Keratinocyte (primary cell): Measurements from ENCODE around the gene BLOC1S2. TPM values are rescaled to one million over a fixed set of nuclear protein-coding genes. Genes with fewer than 3 reads are reported as not detected.

Source experiments
- DNase-seq: peaks from one replicate; pipeline ENCODE4 v3.0.0-alpha.2; 2011; ENCODE audit warnings: low read depth, missing footprints, low spot score
- FAIRE-seq: peaks from 2 replicates; lab custom pipeline; 2011; peaks lifted over from hg19 to GRCh38; lab: Jason Lieb, UNC
- H2AFZ ChIP-seq: 2 replicates; pipeline ENCODE4 v1.6.0; 2012; ENCODE audit warnings: low read length, control low read depth, inconsistent platforms; ENCODE audit not compliant: control insufficient read depth
- H3K27ac ChIP-seq: 2 replicates; pipeline ENCODE4 v1.5.1; 2011; ENCODE audit warnings: low read length; ENCODE audit not compliant: control insufficient read depth, insufficient read depth
- H3K27me3 ChIP-seq: 3 replicates; pipeline ENCODE4 v1.6.0; 2011; ENCODE audit warnings: low read length; ENCODE audit not compliant: control insufficient read depth, insufficient read depth; ENCODE audit errors: extremely low read depth
- H3K36me3 ChIP-seq, 2 experiments: 2 replicates in 1 of 2; 3 replicates in 1 of 2; pipeline ENCODE4 v1.5.1; 2011; ENCODE audit warnings: low read length in 2 of 2, mild to moderate bottlenecking in 1 of 2; ENCODE audit not compliant: control insufficient read depth in 2 of 2, insufficient read depth in 2 of 2; ENCODE audit errors: extremely low read depth in 1 of 2
- H3K4me1 ChIP-seq: 3 replicates; pipeline ENCODE4 v1.5.1; 2011; ENCODE audit warnings: low read length; ENCODE audit not compliant: control insufficient read depth, insufficient read depth; ENCODE audit errors: extremely low read depth
- H3K4me2 ChIP-seq: 3 replicates; pipeline ENCODE4 v1.6.0; 2011; ENCODE audit warnings: low read depth, low read length; ENCODE audit not compliant: control insufficient read depth, insufficient read depth; ENCODE audit errors: extremely low read depth
- H3K4me3 ChIP-seq, 3 experiments: fragments of 200-600 bp in 1 of 3; sonication (generic) in 1 of 3; 2 replicates in 2 of 3; 3 replicates in 1 of 3; pipeline ENCODE4 v1.5.1; 2011 to 2016; ENCODE audit warnings: low read length in 3 of 3, mild to moderate bottlenecking in 3 of 3, control low read depth in 2 of 3, inconsistent platforms in 1 of 3, low read depth in 1 of 3, mixed read lengths in 1 of 3, mixed run types in 1 of 3, moderate library complexity in 1 of 3; ENCODE audit not compliant: control insufficient read depth in 2 of 3, insufficient read depth in 2 of 3; ENCODE audit errors: extremely low read depth in 1 of 3
- H3K79me2 ChIP-seq: 2 replicates; pipeline ENCODE4 v1.6.0; 2012; ENCODE audit warnings: low read length; ENCODE audit not compliant: control insufficient read depth, insufficient read depth
- H3K9ac ChIP-seq: 3 replicates; pipeline ENCODE4 v1.6.0; 2011; ENCODE audit warnings: low read length; ENCODE audit not compliant: control insufficient read depth, insufficient read depth; ENCODE audit errors: extremely low read depth
- H3K9me1 ChIP-seq: 3 replicates; pipeline ENCODE4 v1.6.0; 2011; ENCODE audit warnings: low read length; ENCODE audit not compliant: control insufficient read depth, insufficient read depth; ENCODE audit errors: extremely low read depth
- H3K9me3 ChIP-seq: 2 replicates; pipeline ENCODE4 v1.5.1; 2012; ENCODE audit warnings: low read depth, low read length; ENCODE audit not compliant: control insufficient read depth
- H4K20me1 ChIP-seq: 3 replicates; pipeline ENCODE4 v1.6.0; 2011; ENCODE audit warnings: low read length; ENCODE audit not compliant: control insufficient read depth, insufficient read depth; ENCODE audit errors: extremely low read depth
- CTCF ChIP-seq, 3 experiments: IDR thresholded peaks in 1 of 3; conservative IDR thresholded peaks in 1 of 3; optimal IDR thresholded peaks in 1 of 3; 2 replicates in 2 of 3; 3 replicates in 1 of 3; pipeline versions ENCODE3 to v1.5.1; 2011; ENCODE audit warnings: low read length in 3 of 3, mild to moderate bottlenecking in 3 of 3, moderate library complexity in 2 of 3, control low read depth in 1 of 3, inconsistent platforms in 1 of 3; ENCODE audit not compliant: insufficient read depth in 2 of 3; ENCODE audit errors: extremely low read depth in 1 of 3
- EZH2 ChIP-seq: IDR thresholded peaks from one replicate; pipeline ENCODE4 v1.6.1; 2012; ENCODE audit warnings: inconsistent platforms, mild to moderate bottlenecking, low read length, moderate library complexity
- dilution Hi-C: fragments of 300-500 bp; cut with MboI; formaldehyde crosslinking; loops from one replicate; pipeline ENCODE4 v1.7.0; 2020; ENCODE audit warnings: low sequenced_read_pairs; ENCODE audit not compliant: extremely low pct_ligation_motif_present
- polyA plus RNA-seq, 5 experiments: library from polyadenylated mRNA; depleted of rRNA in 3 of 5; stranded (reverse) in 3 of 5; stranded (forward) in 1 of 5; unstranded in 1 of 5; fragments of >200 nt; gene quantifications; 1 replicate in 1 of 5; 2 replicates in 3 of 5; 3 replicates in 1 of 5; pipeline versions ENCODE4 v1.2.1 to v1.2.3, GENCODE V29; 2011 to 2012; ENCODE audit warnings: missing spikeins in 2 of 5, low read depth in 1 of 5, low replicate concordance in 1 of 5

Gene BLOC1S2
- polyA plus RNA-seq, 1 donor (not counting 4 experiments of a cell fraction or from before 2014, with no cell fraction given): 74.1 TPM

GRCh38 chr10:100232101-100232500 lies 54.4 kb downstream of the BLOC1S2 start:
- TF ChIP-seq EZH2: no peak
- TF ChIP-seq CTCF (optimal IDR thresholded peaks at IDR 0.05 in 1 of 3, IDR thresholded peaks at IDR 0.05 in 1 of 3, conservative IDR thresholded peaks at IDR 0.05 in 1 of 3; ENCODE audit: extremely low read depth in 1 of 3, insufficient read depth in 2 of 3, low read length in 3 of 3): no peak
- H3K9me3 ChIP-seq: no peaks in the 10 kb centered on the region
- H3K4me1 ChIP-seq: peaks cover 13% of the 10 kb centered on the region
- FAIRE-seq (no peak), DNase-seq (no peak)
- no peak overlapping the region for H3K4me3 ChIP-seq
- peaks cover 2% of the 10 kb centered on the region for H3K9me1 ChIP-seq
- no peak overlapping the region for H3K9ac ChIP-seq
- H2AFZ ChIP-seq: no peak overlapping the region
- H4K20me1 ChIP-seq: no peaks in the 10 kb centered on the region
- no peak overlapping the region for H3K4me2 ChIP-seq
- H3K79me2 ChIP-seq: peaks cover 22% of the 10 kb centered on the region
- H3K36me3 ChIP-seq: peaks cover 15 to 18% of the 10 kb centered on the region in 2 experiments
- dilution Hi-C loops: no loop called here
- H3K27ac ChIP-seq: no peak overlapping the region
- no peaks in the 10 kb centered on the region for H3K27me3 ChIP-seq

- H3K4me2 ChIP-seq: peak overlapping the region; percentile 83
- peak overlapping the region; percentile 98 for H3K9ac ChIP-seq
- H3K4me1 ChIP-seq: peaks cover 13% of the 10 kb centered on the region
- peak overlapping the region; percentile 94 for H3K27ac ChIP-seq
- peak overlapping the region; percentile 96 to 100 (median 98) for H3K4me3 ChIP-seq
- H3K36me3 ChIP-seq: peaks cover 7 to 13% of the 10 kb centered on the region in 2 experiments
- dilution Hi-C loops: no loop called here
- peaks cover 32% of the 10 kb centered on the region for H3K79me2 ChIP-seq
- H3K27me3 ChIP-seq: no peaks in the 10 kb centered on the region
- H3K9me3 ChIP-seq: no peaks in the 10 kb centered on the region
- H3K9me1 ChIP-seq: peaks cover 2% of the 10 kb centered on the region
- no peaks in the 10 kb centered on the region for H4K20me1 ChIP-seq
- H2AFZ ChIP-seq: peak overlapping the region; percentile 90
- FAIRE-seq (no peak), DNase-seq (no peak)
- no peak for TF ChIP-seq EZH2
- TF ChIP-seq CTCF (optimal IDR thresholded peaks at IDR 0.05 in 1 of 3, IDR thresholded peaks at IDR 0.05 in 1 of 3, conservative IDR thresholded peaks at IDR 0.05 in 1 of 3; ENCODE audit: extremely low read depth in 1 of 3, insufficient read depth in 2 of 3, low read length in 3 of 3): no peak
Observed at GRCh38 chr10:100229819-100230422, 56.6 kb downstream of the BLOC1S2 start.
